SU-DHL-6 (cell line): ENCODE results near the gene SELENOO.

Experiments
- CTCF ChIP-seq: fragments of 200-600 bp; sonication (generic); IDR thresholded peaks from one replicate; pipeline ENCODE4 v1.5.1; 2017; ENCODE audit warnings: antibody characterized with exemption, mild to moderate bottlenecking, low read length, moderate library complexity; ENCODE audit not compliant: insufficient read depth, poor library complexity, severe bottlenecking
- EZH2phosphoT487 ChIP-seq: fragments of 200-600 bp; sonication (generic), shearing (Covaris generic); conservative IDR thresholded peaks from 2 replicates; pipeline ENCODE4 v1.6.1; 2018; ENCODE audit warnings: mild to moderate bottlenecking, antibody characterized with exemption, low read length, moderate library complexity, mixed read lengths

GRCh38 chr22:50226063-50226874, 25.5 kb downstream of the SELENOO start:
- no peak for TF ChIP-seq CTCF
- TF ChIP-seq EZH2phosphoT487 = no peak
